AML-193 (cell line): ENCODE results near the gene SORCS2.
"Not testable (repeated sequence)": the region's sequence is repeated elsewhere in the genome, so short reads cannot be mapped to it uniquely, and the experiment has no call there.

Source experiments
- DNase-seq, 2 experiments: peaks; one replicate each; lab custom pipeline; 2025; lab: John Stamatoyannopoulos, UW

SORCS2 gene

DNA sequence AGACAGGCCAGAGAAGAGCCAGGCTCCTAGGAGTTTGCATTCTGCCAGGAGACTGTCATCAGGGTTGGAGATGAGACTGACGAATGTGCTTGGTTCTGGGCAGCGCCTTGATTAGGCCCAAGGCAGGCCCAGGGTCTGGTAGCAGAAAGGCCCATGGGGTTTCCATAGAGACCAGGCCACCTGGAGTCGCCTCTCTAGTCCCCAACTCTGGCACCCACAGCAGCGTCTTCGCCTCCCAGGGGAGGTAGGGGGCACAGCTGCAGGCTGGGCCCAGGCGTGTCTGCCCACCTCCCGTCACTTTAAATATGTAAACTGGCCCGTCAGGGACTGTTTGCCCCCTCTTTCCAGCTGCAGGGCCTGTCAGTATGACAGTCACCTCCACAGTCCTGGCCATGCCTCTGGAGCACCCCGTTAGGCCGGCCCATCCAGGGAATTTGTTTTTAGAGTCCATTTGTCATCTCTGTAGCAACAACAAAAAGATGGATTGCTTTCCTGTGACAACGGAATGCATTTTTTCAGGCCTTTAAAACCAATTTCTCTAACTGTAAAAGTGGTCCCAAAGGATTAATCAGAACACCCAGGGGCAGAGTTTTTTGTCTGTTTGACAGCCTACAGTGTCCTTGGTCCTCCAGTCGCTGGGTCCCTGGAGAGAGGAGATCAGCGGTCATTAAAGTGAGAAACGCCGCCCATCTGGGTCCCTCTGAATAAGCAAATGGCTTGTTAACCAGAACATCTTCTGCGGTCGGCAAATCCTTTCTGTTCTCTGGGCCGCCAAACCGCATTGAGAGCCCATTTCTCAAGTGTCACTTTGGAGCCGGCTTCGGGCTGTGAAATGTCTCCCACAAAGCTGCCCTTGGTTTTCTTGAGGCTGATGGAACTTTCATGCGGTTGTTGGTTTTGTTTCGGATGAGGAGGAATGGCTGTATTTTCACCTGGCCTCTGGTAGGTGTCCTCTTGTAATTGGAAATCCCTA, 395.4 kb downstream of the SORCS2 start:
- DNase-seq, result no peak

DNA sequence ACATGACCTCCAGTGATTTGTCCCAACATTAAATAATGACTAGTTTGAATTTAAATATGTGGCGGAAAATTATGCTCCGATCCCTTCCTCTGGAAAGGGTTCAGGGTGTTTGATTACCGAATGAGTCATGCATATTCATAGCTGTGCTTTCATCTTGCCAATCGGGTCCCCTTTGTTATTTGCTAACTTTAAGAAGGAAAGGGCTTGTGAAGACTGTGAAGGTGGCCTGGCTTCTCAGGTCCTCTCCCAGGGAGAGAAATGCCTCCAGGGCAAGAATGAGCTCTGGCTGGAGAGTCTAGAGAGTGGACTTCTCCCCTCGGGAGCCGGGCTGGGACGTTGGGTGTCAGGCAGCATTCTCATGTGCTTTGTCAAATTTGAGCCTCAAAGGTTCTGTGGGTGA, 397.9 kb downstream of the SORCS2 start:
- no peak for DNase-seq

DNA sequence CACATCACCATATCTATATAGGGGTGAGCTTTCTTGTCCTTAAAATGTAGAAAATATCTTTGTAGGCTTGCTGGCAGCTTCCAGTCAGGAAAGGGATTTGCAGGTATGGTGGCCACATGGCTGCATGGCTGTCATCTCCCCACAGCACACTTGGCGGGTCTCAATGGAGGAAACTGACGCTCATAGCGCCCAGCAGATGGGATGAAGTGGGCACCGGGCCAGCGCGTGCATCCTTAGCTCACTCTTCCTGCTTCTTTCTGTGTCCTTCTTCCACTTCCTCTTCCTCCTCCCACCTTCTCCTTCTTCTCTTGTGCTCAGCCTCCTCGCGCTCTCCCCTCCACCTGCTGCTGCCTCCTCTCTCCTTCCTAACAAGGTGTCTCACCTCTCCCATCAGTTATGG, 398.6 kb downstream of the SORCS2 start:
- no peak for DNase-seq

DNA sequence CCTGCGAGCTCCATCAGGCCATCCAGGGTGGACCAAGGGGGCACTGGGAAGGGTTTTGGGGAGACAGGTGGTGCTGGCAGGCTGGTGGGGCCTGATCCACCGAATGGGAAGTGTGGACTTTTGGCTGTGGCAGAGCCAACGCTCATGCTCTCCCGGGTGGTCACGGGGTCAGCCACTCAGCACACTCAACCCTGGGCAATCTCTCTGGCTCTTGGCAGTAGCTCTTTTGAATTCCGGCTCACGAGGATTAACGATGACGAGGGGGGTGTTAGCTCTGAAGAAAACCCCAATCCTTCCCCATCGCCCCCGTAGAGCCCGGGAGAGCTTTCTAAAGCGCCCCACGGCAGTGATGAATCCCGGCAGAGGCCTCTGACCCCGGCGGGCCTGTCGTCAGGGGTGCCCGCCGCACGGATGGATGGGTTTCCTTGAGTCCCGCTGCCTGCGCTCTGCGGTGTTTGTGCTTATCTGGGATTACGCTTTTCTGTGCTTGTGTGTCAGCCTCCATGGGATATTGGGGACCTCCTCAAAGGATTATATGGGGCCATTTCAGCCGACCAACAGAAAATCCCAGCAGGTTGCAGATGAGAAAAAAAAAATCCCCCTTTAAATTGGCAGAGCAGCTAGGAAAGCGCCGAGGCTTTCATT, 399.2 kb downstream of the SORCS2 start:
- DNase-seq, result no peak

DNA sequence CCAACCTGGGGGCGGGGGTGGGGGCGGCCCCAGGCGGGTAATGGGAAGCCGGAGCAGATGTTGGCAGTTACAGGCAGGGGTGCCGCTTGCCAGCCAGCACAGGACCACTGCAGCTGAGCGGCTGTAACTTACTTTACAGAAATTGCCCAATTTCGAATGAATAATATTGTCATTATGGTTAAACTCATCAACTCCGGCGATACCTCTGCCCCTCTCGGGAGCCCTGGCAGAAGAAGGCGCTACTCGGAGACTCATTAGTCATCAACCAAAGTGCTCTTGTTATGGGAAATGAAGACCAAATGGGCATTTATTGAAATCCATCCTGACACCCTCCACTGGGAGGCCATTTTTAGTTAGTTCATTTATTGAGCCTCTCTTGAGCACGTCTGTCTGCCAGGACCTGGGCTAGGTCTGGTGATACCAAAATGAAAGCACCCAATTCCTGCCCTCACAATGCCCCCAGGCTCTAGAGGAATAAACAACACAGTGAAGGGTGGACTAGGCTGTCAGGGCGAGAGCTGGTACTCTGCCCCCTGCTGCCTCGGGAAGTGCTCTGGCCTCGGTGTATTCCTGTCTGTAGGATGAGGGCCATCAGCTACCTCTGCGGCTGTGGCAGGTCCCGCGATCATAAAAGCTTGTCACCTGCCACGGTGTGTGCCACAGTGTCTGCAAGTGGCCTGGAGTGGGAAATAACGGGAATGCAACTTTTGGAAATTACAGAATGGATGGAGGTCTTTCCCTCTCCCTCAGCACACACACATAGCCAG, 401.5 kb downstream of the SORCS2 start:
- no peak for DNase-seq

DNA sequence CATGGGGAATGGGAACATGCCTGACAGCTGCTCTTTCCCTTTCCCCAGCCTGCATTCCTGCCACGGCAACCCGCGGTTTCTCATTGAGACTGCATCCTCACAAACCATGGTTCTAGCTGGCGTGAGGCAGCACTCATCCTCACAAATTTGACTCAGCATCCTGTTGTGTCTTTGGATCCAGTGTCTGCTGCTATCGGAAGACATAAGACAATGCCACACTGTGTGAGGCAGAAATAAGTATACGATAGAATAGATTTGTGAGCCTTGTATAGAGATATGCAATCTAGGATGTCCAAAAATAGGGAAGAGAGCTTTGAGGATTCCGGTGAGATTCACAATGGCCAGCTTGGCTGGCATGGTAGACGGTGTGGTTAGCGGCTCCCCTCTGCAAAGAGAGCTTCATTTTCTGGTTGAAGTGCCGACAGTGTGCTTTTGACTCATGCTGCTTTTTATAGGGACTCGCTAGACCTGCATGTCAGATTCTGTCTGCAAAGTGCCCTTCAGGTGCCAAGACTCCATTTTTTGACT, 403.7 kb downstream of the SORCS2 start:
- no peak for DNase-seq

DNA sequence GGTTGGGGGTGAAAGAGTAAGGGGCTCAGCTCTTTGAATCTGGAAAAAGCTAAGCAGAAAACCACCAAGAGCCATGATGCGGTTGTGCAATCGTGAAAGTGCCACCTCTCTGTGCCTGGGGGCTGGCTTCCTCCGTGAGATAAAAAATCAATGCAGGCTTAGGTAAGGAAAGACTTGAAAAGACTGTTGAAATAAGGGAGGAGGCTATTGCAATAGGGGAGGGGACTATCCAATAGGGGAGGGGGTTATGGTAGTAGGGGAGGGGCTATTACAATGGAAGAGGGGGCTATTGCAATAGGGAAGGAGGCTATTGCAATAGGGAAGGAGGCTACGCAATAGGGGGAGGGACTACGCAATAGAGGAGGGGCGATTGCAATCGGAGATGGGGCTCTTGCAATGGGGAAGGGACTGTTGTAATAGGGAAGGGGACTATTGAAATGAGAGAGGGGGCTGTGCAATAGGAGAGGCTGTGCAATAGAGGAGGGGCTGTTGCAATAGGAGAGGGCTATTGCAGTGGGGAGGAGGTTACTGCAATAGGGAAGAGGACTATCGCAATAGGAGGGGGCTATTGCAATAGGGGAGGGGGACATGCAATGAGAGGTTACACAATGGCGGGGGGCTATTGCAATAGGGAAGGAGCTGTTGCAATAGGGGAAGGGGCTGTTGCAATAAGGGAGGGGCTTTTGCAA, 404.7 kb downstream of the SORCS2 start:
- no peak for DNase-seq

DNA sequence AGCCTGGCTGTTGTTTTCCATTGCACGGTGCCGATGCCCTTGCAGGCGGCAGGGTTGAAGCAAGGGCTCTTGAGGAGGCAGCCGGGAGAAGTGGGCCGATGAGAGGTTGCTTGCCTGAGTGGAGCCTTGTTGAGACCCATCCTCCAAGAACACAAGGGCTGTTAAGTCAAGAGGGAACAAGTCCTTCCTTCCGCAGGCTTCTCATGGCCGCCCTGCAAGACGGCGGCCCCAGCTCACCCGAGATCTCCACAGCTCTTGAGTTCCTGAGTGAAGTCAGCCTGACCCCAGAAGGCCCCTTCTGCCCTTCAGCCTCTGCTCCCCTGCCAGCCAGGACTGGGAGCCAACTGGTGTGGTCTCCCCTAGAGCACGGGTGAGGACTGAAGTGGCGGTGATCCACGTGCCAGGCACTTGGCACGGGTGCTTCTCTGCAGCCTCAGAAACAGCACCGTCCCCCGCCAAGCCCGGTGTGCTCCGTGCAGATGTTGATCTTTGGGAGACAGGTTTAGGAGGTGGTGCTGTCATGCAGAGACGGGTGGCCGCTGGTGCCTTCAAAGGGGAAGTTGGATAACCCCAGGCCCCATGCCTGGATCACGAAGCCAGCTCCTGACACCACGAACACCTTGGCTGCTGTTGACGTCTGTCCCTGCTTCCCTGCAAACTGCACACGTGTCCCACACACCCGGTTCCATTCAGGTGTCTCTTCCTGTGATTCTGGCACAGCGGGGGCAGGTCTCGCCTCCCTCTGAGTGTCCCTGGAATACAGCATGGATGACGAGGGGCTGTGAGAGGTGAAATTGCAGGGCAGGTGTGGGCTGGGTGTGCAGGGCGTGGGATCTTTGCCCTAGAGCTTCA, 406.8 kb downstream of the SORCS2 start:
- no peak for DNase-seq

DNA sequence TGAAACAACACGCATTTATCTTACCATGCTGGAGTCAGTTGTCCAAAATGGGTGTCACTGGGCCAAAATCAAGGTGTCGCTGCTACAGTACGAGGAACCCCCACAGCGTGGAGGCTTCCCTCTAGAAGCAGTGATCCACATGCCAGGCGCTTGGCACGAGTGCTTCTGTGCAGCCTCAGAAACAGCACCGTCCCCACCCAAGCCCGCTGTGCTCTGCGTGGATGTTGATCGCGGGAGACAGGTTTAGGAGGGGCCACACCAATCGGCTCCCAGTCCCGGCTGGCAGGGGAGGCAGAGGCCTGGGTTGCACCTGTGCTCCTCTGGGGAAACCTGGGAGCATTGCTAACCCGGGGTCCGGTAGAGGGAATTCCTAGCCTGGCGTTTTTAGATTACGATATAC, 407.9 kb downstream of the SORCS2 start:
- DNase-seq, result no peak

DNA sequence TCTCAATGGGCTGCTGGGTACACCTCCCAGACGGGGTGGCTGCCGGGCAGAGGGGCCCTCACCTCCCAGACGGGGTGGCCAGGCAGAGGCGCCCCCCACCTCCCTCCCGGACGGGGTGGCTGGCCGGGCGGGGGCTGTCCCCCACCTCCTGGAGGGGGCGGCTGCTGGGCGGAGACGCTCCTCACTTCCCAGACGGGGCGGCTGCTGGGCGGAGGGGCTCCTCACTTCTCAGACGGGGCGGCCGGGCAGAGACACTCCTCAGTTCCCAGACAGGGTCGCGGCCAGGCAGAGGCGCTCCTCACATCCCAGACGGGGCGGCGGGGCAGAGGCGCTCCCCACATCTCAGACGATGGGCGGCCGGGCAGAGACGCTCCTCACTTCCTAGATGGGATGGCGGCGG, 409.8 kb downstream of the SORCS2 start:
- not testable (repeated sequence) for DNase-seq

DNA sequence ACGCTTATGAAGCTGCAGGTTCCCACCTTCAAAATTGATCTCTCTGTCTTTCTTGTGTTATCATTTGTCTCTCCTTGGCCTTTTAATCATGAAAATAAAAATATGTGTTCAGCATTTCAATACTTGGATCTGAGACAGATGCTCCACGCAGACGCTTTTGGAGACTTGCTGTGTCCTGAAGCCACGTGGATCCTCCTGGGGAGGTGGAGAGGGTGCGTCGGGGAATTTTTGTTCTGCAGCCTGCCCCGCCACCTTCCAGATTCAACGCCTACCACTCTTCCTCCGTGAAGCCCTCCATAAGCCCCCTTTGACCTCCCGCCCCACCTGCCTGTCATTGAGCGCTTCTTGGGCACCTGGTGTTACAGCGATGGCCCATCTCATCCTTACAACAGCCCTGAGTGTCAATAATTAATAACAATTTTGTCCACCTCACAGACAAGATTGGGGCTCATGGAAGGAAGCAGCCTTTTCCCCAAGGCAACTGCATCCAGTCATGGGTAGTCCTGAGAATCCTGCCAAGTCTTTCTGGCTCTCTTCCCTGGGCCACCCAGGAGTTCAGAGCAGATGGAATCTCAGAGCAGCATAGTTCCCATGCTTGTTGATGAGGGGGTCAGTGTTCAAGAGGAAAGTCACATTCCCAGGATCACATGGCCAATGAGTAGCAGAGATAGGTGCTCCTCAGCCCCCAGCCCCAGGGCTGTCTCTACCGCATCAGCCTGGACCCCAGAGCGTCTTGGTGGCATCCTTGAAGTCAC, 415.0 kb downstream of the SORCS2 start:
- DNase-seq, result no peak

DNA sequence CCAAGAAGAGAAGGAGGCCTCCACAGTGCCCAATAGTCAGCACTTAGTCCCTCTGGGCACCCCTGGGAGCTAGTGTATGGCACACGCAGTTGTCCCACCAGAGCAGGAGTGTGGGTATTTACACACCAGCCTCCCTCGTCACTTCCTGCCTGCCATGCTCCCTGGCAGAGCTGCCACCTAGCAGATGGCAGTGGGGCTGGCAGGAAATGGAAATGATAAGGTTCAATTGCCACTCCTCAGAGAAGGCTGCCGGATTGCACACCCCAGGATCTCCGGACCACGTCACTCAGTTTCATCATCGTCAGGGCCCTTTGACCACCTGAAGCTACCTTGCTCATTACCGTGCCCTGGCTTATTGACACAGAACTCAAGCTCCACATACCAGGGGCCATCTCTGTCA, 415.7 kb downstream of the SORCS2 start:
- DNase-seq, result no peak

DNA sequence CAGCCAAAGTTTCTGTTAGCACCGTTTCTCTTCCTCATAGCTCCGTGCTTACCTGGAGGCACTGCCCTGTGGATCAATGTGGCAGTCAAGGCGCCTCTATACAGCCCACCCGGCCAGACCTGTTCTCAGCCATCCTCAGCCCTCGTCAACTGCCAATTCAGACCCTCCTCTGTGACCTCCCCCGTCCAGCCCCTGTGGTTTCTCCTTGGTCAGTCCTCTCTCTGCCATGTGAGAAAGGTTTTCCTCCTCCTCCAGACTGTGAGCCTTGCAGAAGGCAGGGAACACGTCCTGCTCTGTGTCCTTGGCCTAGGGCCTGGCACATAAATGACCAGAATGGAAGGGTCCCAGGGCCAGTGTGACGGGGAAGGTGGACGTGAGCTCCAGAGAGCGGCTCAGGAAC, 417.0 kb downstream of the SORCS2 start:
- DNase-seq, result no peak

DNA sequence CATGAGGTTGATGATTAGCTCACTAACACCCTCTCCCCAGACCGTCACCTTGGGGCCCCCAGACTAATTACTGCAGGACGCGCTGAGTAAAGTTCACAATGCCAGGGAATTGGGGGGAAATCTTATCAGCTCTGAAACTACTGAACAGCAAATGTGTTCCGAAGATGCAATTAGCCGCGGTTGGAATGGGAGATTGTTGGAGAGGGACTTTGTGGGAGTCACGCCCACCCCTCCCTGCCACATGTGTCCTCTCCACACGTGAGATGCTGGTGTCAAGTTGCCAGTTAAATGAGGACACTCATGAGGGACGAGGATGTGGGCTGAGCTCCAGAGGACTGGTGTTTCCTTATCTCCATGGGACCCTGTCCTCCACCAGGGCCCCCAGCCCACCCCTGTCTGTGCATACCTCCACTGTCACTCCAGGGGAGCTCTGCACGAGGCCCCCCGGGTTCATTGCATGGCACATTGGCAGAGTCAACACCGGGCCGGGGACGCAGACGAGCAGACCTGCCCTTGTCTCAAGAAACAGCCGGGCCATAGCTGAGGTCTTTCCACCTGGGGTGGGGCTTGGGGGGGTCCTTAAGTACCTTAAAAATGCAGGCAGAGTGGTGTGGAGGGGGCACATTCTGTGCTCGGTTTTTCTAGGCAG, 417.8 kb downstream of the SORCS2 start:
- no peak for DNase-seq

DNA sequence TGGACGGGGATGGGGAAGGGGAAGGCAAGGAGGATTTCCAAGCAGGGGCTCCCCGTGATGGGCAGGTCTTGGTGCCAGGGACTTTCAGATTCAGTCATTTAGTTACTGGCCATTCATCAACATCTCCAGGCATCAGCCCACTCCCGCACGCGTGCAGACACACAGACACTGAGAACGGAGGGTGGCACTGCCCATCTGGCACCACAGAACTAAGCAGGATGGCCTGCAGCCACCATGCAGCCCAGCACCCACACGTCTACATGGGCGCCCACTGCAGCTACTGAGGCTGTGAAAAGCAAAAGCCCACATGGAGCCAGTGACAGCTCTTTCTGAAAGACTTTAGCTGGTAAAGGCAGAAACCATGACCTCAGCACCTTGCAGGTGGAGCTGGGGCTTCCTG, 418.5 kb downstream of the SORCS2 start:
- DNase-seq, result no peak

DNA sequence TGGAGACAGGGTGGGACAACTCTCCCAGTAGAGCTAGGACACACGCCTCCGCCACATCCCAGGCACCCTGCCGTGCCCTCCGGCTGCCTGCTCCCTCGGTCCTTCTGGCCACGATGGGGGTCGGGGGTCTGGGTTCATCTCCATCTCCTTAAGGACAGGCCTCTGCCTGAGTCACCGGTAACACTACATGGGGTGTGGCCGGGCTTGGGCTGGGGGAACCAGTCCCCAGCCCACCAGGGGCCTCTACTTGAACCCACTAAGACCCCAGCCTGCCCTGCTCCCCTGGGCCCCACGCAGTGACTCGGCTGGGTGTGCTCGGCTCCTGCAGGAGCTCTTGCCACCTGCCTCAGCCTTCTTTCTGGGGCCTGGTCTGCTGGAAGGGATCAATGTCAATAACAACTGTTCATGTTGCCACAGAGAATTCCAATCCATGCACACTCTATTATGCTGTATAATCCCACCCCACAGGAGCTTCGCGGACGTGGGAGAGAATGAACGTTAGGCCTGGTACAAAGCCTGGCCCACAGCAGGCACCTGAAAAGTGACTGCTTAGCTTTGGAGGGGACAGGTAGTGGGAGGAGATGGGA, 420.1 kb downstream of the SORCS2 start:
- no peak for DNase-seq

DNA sequence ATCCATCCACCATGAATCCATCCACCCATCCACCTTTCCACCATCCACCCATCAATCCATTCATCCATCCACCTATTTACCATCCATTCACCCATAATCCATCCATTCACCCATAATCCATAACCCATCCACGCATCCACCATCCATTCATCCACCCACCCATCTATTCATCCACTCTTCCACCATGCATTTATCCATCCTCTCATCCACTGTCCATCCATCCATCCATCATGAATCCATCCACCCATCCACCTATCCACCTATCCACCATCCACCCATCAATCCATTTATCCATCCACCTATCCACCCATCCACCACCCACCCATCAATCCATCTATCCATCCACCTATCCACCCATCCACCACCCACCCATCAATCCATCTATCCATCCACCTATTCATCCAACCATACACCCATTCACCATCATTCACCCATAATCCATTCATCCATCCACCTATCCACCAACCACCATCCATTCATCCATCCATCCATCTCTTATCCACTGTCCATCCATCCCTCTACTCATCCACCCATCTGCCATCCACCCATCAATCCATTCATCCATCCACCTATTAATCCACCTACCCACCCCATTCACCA, 422.1 kb downstream of the SORCS2 start:
- DNase-seq, result no peak

DNA sequence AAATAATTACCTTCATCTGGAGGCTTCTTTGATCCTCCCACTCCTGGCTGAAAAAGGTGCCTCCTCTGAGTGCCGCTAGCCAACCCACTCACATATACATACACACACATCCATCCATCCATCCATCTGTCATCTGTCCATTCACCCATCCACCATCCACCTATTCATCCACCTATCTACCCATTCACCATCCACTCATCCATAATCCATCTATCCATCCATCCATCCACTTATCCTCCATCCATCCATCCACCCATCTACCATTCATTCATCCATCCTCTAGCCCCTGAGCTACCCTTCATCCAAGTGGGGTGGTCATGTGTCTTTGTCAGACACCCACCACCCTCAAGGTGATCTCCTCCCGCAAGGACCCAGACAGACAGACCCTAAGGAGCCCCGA, 423.9 kb downstream of the SORCS2 start:
- DNase-seq, result no peak

DNA sequence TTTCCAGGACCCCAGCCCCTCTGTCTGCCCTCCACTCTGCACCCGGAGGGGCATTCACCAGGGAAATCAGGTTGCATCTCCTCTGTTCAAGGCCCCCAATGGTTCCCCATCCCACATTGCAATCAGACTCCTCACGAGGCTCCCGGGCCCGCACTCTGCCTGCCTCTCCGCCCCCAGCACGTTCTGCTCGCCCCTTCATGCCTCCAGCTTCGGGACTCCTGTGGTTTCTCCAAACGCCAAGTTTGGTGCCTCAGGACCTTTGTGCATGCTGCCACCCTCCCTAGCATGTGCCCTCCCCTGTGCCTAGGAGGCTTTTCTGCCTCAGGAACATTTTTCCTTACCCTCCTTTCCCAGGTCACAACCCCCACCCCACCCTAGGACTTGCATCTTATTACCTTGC, 426.0 kb downstream of the SORCS2 start:
- no peak for DNase-seq
